GM12878 (cell line): ENCODE results near the gene PDE6A. TPM values are rescaled to one million over a fixed set of nuclear protein-coding genes. Genes with fewer than 3 reads are reported as not detected.

ENCODE experiments used
- ATAC-seq: fragments of 200-7000 bp; cut with Tn5 transposase; 3 replicates; pipeline ENCODE4 v1.9.1; 2020; ENCODE audit warnings: mild to moderate bottlenecking, moderate library complexity
- BruUV-seq: library from RNA; stranded (reverse); fragments of 400-500 nt; replicated peaks from 2 replicates; lab custom pipeline; 2021; lab: Mats Ljungman, UMichigan
- CTCF ChIA-PET: fragments of 300-600 bp; sonication (Branson Sonifier 250); formaldehyde crosslinking; extraction: SDS; loops from one replicate; lab custom pipeline; 2021; ENCODE audit warnings: inconsistent platforms; lab: Yijun Ruan, JAX
- POLR2A ChIA-PET: fragments of 350-600 bp; formaldehyde crosslinking; extraction: SDS; loops from one replicate; lab custom pipeline; 2021; ENCODE audit warnings: inconsistent platforms; lab: Charles Lee
- RAD21 ChIA-PET: fragments of 300-600 bp; sonication (Branson Sonifier 250); formaldehyde crosslinking; loops from one replicate; lab custom pipeline; 2023; ENCODE audit warnings: antibody characterized with exemption; ENCODE audit not compliant: unreplicated experiment; lab: Charles Lee
- SMC1A ChIA-PET: fragments of 300-600 bp; sonication (Branson Sonifier 250); formaldehyde crosslinking; loops from one replicate; lab custom pipeline; 2023; ENCODE audit not compliant: unreplicated experiment, uncharacterized antibody; lab: Charles Lee
- DNase-seq: peaks from one replicate; pipeline ENCODE4 v3.0.0-alpha.2; 2011; ENCODE audit warnings: low read depth, low spot score
- FAIRE-seq: peaks from 3 replicates; lab custom pipeline; 2011; peaks lifted over from hg19 to GRCh38; lab: Jason Lieb, UNC
- H2AFZ ChIP-seq: 2 replicates; pipeline ENCODE4 v1.6.0; 2011; ENCODE audit warnings: low read depth, low read length, control low read depth; ENCODE audit not compliant: control insufficient read depth
- H3K27ac ChIP-seq: 2 replicates; pipeline ENCODE4 v1.5.1; 2011; ENCODE audit warnings: control low read depth; ENCODE audit not compliant: control insufficient read depth, insufficient read depth
- H3K27me3 ChIP-seq, 2 experiments: replicated peaks in 1 of 2; 2 replicates each; pipeline versions ENCODE4 v1.6.0 to v1.6.1; 2011; ENCODE audit warnings: low read length in 1 of 2; ENCODE audit not compliant: control insufficient read depth in 2 of 2, insufficient read depth in 2 of 2
- H3K36me3 ChIP-seq, 2 experiments: 2 replicates each; pipeline ENCODE4 v1.5.1; 2011; ENCODE audit warnings: low read length in 1 of 2; ENCODE audit not compliant: control insufficient read depth in 2 of 2, insufficient read depth in 2 of 2
- H3K4me1 ChIP-seq: 2 replicates; pipeline ENCODE4 v1.6.1; 2011; ENCODE audit warnings: mild to moderate bottlenecking, low read length, moderate library complexity, mixed read lengths; ENCODE audit not compliant: control insufficient read depth, insufficient read depth
- H3K4me2 ChIP-seq: 2 replicates; pipeline ENCODE4 v1.6.0; 2011; ENCODE audit warnings: control low read depth; ENCODE audit not compliant: control insufficient read depth, insufficient read depth
- H3K4me3 ChIP-seq: fragments of 200-600 bp; sonication (generic); 2 replicates; pipeline ENCODE4 v1.5.1; 2016
- H3K79me2 ChIP-seq: 2 replicates; pipeline ENCODE4 v1.6.0; 2011; ENCODE audit warnings: low read length; ENCODE audit not compliant: control insufficient read depth, insufficient read depth
- H3K9ac ChIP-seq: 2 replicates; pipeline ENCODE4 v1.8.0; 2011; ENCODE audit warnings: low read length, control low read depth, mixed read lengths; ENCODE audit not compliant: control insufficient read depth, insufficient read depth
- H3K9me3 ChIP-seq: replicated peaks from 3 replicates; pipeline ENCODE4 v1.5.1; 2011; ENCODE audit warnings: mild to moderate bottlenecking, low read length; ENCODE audit not compliant: control insufficient read depth, insufficient read depth
- H4K20me1 ChIP-seq: 2 replicates; pipeline ENCODE4 v1.6.0; 2011; ENCODE audit not compliant: control insufficient read depth, insufficient read depth
- BHLHE40 ChIP-seq, 2 experiments: fragments of 450-650 bp in 1 of 2; IDR thresholded peaks; 2 replicates each; pipeline ENCODE4 v1.6.1; 2011 to 2017; ENCODE audit warnings: low read depth in 2 of 2, borderline replicate concordance in 1 of 2, improper control_type of control experiment in 1 of 2, low read length in 1 of 2, mild to moderate bottlenecking in 1 of 2
- CTCF ChIP-seq, 3 experiments: IDR thresholded peaks in 2 of 3; conservative IDR thresholded peaks in 1 of 3; 2 replicates each; pipeline ENCODE4 v1.5.1; 2011; ENCODE audit warnings: low read depth in 3 of 3, low read length in 3 of 3, mild to moderate bottlenecking in 3 of 3, control low read depth in 2 of 3, moderate library complexity in 2 of 3, inconsistent platforms in 1 of 3, mixed read lengths in 1 of 3; ENCODE audit not compliant: control insufficient read depth in 2 of 3, insufficient read depth in 1 of 3; ENCODE audit errors: extremely low read depth in 1 of 3
- FOXM1 ChIP-seq: IDR thresholded peaks from 2 replicates; pipeline ENCODE4 v1.6.1; 2012; ENCODE audit warnings: low read depth, mild to moderate bottlenecking, inconsistent platforms, low read length, moderate library complexity
- IRF4 ChIP-seq: IDR thresholded peaks from 2 replicates; pipeline ENCODE4 v1.6.1; 2011; ENCODE audit warnings: low read depth, low read length
- RAD21 ChIP-seq: IDR thresholded peaks from 2 replicates; pipeline ENCODE4 v1.6.1; 2011; ENCODE audit warnings: mild to moderate bottlenecking, low read depth, low read length, moderate library complexity; ENCODE audit not compliant: insufficient read depth
- RFX5 ChIP-seq: IDR thresholded peaks from 2 replicates; pipeline ENCODE4 v1.6.1; 2011; ENCODE audit warnings: low read depth, low read length, improper control_type of control experiment
- RUNX3 ChIP-seq: IDR thresholded peaks from 2 replicates; pipeline ENCODE4 v1.6.1; 2012; ENCODE audit warnings: low read length, inconsistent platforms
- SMC3 ChIP-seq: IDR thresholded peaks from 2 replicates; pipeline ENCODE4 v1.6.1; 2011; ENCODE audit warnings: low read length, improper control_type of control experiment, borderline replicate concordance
- SUPT20H ChIP-seq: IDR thresholded peaks from 2 replicates; pipeline ENCODE4 v1.6.1; 2011; ENCODE audit warnings: low read depth, mild to moderate bottlenecking, low read length, moderate library complexity, borderline replicate concordance; ENCODE audit not compliant: control insufficient read depth
- YY1 ChIP-seq: IDR thresholded peaks from 2 replicates; pipeline ENCODE4 v1.6.1; 2011; ENCODE audit warnings: low read depth, mild to moderate bottlenecking, low read length
- ZBTB4 ChIP-seq: fragments of 450-650 bp; formaldehyde crosslinking; IDR thresholded peaks from 2 replicates; pipeline ENCODE4 v1.4.0; 2022; ENCODE audit warnings: mild to moderate bottlenecking, moderate library complexity
- WGBS: methylation state at CpG from one replicate; pipeline ENCODE4 v1.1.6; 2016; ENCODE audit warnings: low lambda C conversion rate; ENCODE audit not compliant: insufficient replicate concordance, insufficient coverage; ENCODE audit errors: missing lambda C conversion rate; 5-methylcytosine and 5-hydroxymethylcytosine counted together
- in situ Hi-C: fragments of 300-500 bp; cut with MboI; formaldehyde crosslinking; loops from 9 replicates; pipeline ENCODE4 v1.14.3; 2018; ENCODE audit warnings: mixed read lengths
- intact Hi-C: fragments of 100-400 bp; cut with micrococcal nuclease; formaldehyde crosslinking; loops from one replicate; pipeline ENCODE4 v1.14.2; 2022; ENCODE audit not compliant: unreplicated experiment
- polyA plus RNA-seq, 11 experiments: library from polyadenylated mRNA; depleted of rRNA in 4 of 11; unstranded in 6 of 11; stranded (reverse) in 5 of 11; fragments of >200 nt; fragmentation: Nextera tagmentation in 4 of 11; fragmentation: Illumina TruSeq in 1 of 11; extraction: Ambion mirVana in 4 of 11; extraction: Trizol in 1 of 11; gene quantifications; 1 replicate in 1 of 11; 2 replicates in 10 of 11; pipeline versions ENCODE4 v1.2.1 to v1.2.3, GENCODE V29; 2011 to 2016; ENCODE audit warnings: inconsistent platforms in 2 of 11, missing spikeins in 2 of 11, low read depth in 1 of 11
- total RNA-seq, 4 experiments: library from RNA; depleted of rRNA in 3 of 4; stranded (reverse); fragments of >200 nt in 3 of 4; fragmentation: Illumina TruSeq in 1 of 4; extraction: Trizol in 1 of 4; gene quantifications; 2 replicates each; pipeline versions ENCODE4 v1.2.1 to v1.2.3, GENCODE V29; 2013 to 2021

The PDE6A gene
- total and polyA plus RNA-seq, 10 of the 15 experiments (the other 5 are each of a cell fraction or from before 2014, with no cell fraction given): 0.05 to 0.26 TPM; not detected in 8

GRCh38 chr5:149852641-149853330 lies 91.8 kb downstream of the PDE6A start:
- 42% methylated on average over 12 of the region's 12 CpGs for WGBS
- in situ Hi-C loops: no loop called here
- Histone ChIP-seq H2AFZ (no peak overlapping the region), H3K9ac (no peak overlapping the region), H3K9me3 (no peaks in the 10 kb centered on the region), H4K20me1 (0 out of 2 replicates have a peak, but pooled peaks cover 3% of the 10 kb centered on the region), H3K4me2 (no peak overlapping the region), H3K4me3 (no peak overlapping the region)
- no TSS peak for BruUV-seq
- peak; percentile 83 for TF ChIP-seq RAD21
- TF ChIP-seq IRF4: peak; percentile 46; the same call in 1 of the 2 replicates
- TF ChIP-seq RFX5: peak; percentile 56; the same call in 1 of the 2 replicates
- peak; percentile 83 to 93 (median 87) for TF ChIP-seq CTCF (IDR thresholded peaks at IDR 0.05 in 2 of 3, conservative IDR thresholded peaks at IDR 0.05 in 1 of 3; ENCODE audit: control insufficient read depth in 2 of 3, extremely low read depth in 1 of 3, insufficient read depth in 1 of 3, low read depth in 3 of 3, low read length in 3 of 3)
- no peak for TF ChIP-seq BHLHE40 (IDR thresholded peaks at IDR 0.05; ENCODE audit: borderline replicate concordance in 1 of 2, low read depth in 2 of 2, low read length in 1 of 2)
- TF ChIP-seq ZBTB4 (CRISPR knock-in tag): no peak
- TF ChIP-seq SUPT20H: no peak
- TF ChIP-seq SMC3: peak; percentile 89
- TF ChIP-seq RUNX3: peak; percentile 46
- TF ChIP-seq YY1: peak; percentile 44; the same call in 1 of the 2 replicates
- peak; percentile 37; the same call in 1 of the 2 replicates for TF ChIP-seq FOXM1
- TF ChIP-seq, all 136 proteins: peak for 8
- Histone ChIP-seq H3K36me3 (peaks cover 2 to 9% of the 10 kb centered on the region in 2 experiments), H3K79me2 (no peaks in the 10 kb centered on the region), H3K27ac (no peak overlapping the region), H3K4me1 (no peaks in the 10 kb centered on the region), H3K27me3 (no peaks in the 10 kb centered on the region)
- DNase-seq: no peak
- ChIA-PET RAD21 (interaction anchor here (0.6 to 9.1 kb wide), 29 partner anchors 9 to 408 kb away, joined by 3 to 137 read pairs (median 5); partner anchors contain the start of gene SLC26A2), SMC1A (interaction anchor here (0.6 to 6.7 kb wide), 34 partner anchors 9 to 381 kb away, joined by 3 to 81 read pairs (median 4); partner anchors contain the start of genes PPARGC1B and SLC26A2), CTCF (interaction anchor here (0.6 to 23.0 kb wide), 73 partner anchors 8 to 363 kb away, joined by 3 to 462 read pairs (median 5); partner anchors contain the start of genes HMGXB3, SLC26A2 and TIGD6), POLR2A (interaction anchor here (0.6 to 1.8 kb wide), 8 partner anchors 8 to 497 kb away, joined by 3 to 7 read pairs (median 3); no protein-coding TSS in a partner anchor)
- intact Hi-C loops: loop anchor here (1.0 to 5.0 kb wide), 2 partner anchors 140 to 216 kb away; no protein-coding TSS in a partner anchor
- FAIRE-seq: peak; percentile 73
- ATAC-seq: peak; percentile 96
